ENCODE data around the gene ENSA.
"Not testable (repeated sequence)": the region's sequence is repeated elsewhere in the genome, so short reads cannot be mapped to it uniquely, and the experiment has no call there.

ENSA gene

GRCh38 chr1:150622303-150622975 lies 7.0 kb downstream of the ENSA start:
- FAIRE-seq = no peak
- no peak for DNase-seq (ENCODE audit: low spot score)

- no peak for FAIRE-seq
- DNase-seq (ENCODE audit: low spot score) = peak; percentile 23
These were observed 7.7 kb downstream of the ENSA start for GRCh38 chr1:150621497-150622302.

GRCh38 chr1:150620919-150621318 lies 8.5 kb downstream of the ENSA start:
- FAIRE-seq = no peak
- no peak for DNase-seq (ENCODE audit: low spot score)

- no peak for DNase-seq (ENCODE audit: low spot score)
These were observed 9.6 kb downstream of the ENSA start for GRCh38 chr1:150619576-150620509.

GRCh38 chr1:150615346-150616201 lies 13.8 kb downstream of the ENSA start:
- no peak for DNase-seq (ENCODE audit: low spot score)
- no peak for FAIRE-seq

More at GRCh38 chr1:150619576-150620509, 9.6 kb downstream of the ENSA start:
- no peak for FAIRE-seq

GRCh38 chr1:150613061-150613920 lies 16.1 kb downstream of the ENSA start:
- FAIRE-seq (no peak), DNase-seq (ENCODE audit: low spot score) (peak; percentile 57)

GRCh38 chr1:150612014-150612345 lies 17.4 kb downstream of the ENSA start:
- no peak for DNase-seq (ENCODE audit: low spot score)
- no peak for FAIRE-seq

- no peak for DNase-seq (ENCODE audit: low spot score)
- no peak for FAIRE-seq
These were observed 18.8 kb downstream of the ENSA start for GRCh38 chr1:150610576-150610975.

- FAIRE-seq = no peak
- DNase-seq (ENCODE audit: low spot score) = no peak
These were observed 19.7 kb downstream of the ENSA start for GRCh38 chr1:150609732-150610131.

- FAIRE-seq = no peak
These were observed 22.8 kb downstream of the ENSA start for GRCh38 chr1:150606463-150607142.

GRCh38 chr1:150605451-150605731 lies 24.0 kb downstream of the ENSA start:
- FAIRE-seq; DNase-seq (ENCODE audit: low spot score): not testable (repeated sequence)

More at GRCh38 chr1:150606463-150607142, 22.8 kb downstream of the ENSA start:
- DNase-seq (ENCODE audit: low spot score) = no peak

GRCh38 chr1:150604226-150604588 lies 25.2 kb downstream of the ENSA start:
- DNase-seq (ENCODE audit: low spot score) = no peak
- no peak for FAIRE-seq

GRCh38 chr1:150603711-150604110 lies 25.7 kb downstream of the ENSA start:
- DNase-seq (ENCODE audit: low spot score) = no peak
- FAIRE-seq = no peak

GRCh38 chr1:150602372-150602771 lies 27.0 kb downstream of the ENSA start:
- not testable (repeated sequence) for DNase-seq (ENCODE audit: low spot score); FAIRE-seq

- DNase-seq (ENCODE audit: low spot score) = no peak
- no peak for FAIRE-seq
These were observed 27.9 kb downstream of the ENSA start for GRCh38 chr1:150601540-150601939.

GRCh38 chr1:150598346-150598745 lies 31.1 kb downstream of the ENSA start:
- DNase-seq (ENCODE audit: low spot score); FAIRE-seq: not testable (repeated sequence)

- FAIRE-seq = no peak
These were observed 32.4 kb downstream of the ENSA start for GRCh38 chr1:150596976-150597375.

GRCh38 chr1:150596095-150596892 lies 33.1 kb downstream of the ENSA start:
- FAIRE-seq (no peak), DNase-seq (ENCODE audit: low spot score) (no peak)

More at GRCh38 chr1:150596976-150597375, 32.4 kb downstream of the ENSA start:
- no peak for DNase-seq (ENCODE audit: low spot score)

GRCh38 chr1:150582371-150582770 lies 47.0 kb downstream of the ENSA start:
- no peak for FAIRE-seq

More at GRCh38 chr1:150582371-150582770, 47.0 kb downstream of the ENSA start:
- no peak for DNase-seq (ENCODE audit: low spot score)
